GM18505 (cell line): ENCODE measurements around the gene APCDD1.

Experiments used
- ATAC-seq: cut with Tn5 transposase; IDR thresholded peaks from one replicate; pipeline ENCODE4 v1.9.1; 2021; ENCODE audit not compliant: unreplicated experiment
- POLR2A ChIP-seq: IDR thresholded peaks from 4 replicates; pipeline ENCODE4 v1.6.1; 2011; ENCODE audit warnings: borderline replicate concordance; ENCODE audit not compliant: insufficient read depth, insufficient read length; ENCODE audit errors: extremely low read depth

The APCDD1 gene

GRCh38 chr18:10477121-10477862 is 22.9 kb downstream of the APCDD1 start:
- no peak for TF ChIP-seq POLR2A
- ATAC-seq = no peak

GRCh38 chr18:10477863-10478260 is 23.4 kb downstream of the APCDD1 start:
- TF ChIP-seq POLR2A = no peak
- ATAC-seq = no peak

GRCh38 chr18:10481831-10482230 is 27.4 kb downstream of the APCDD1 start:
- TF ChIP-seq POLR2A = no peak
- no peak for ATAC-seq

GRCh38 chr18:10482363-10482984 is 28.0 kb downstream of the APCDD1 start:
- TF ChIP-seq POLR2A = no peak
- ATAC-seq = peak; percentile 11

GRCh38 chr18:10482985-10483949 is 28.8 kb downstream of the APCDD1 start:
- TF ChIP-seq POLR2A = peak; percentile 21
- peak; percentile 84 for ATAC-seq

- ATAC-seq = no peak
- no peak for TF ChIP-seq POLR2A
Measured at GRCh38 chr18:10485475-10485874, 31.0 kb downstream of the APCDD1 start.

GRCh38 chr18:10486362-10486761 is 31.9 kb downstream of the APCDD1 start:
- no peak for ATAC-seq
- no peak for TF ChIP-seq POLR2A

GRCh38 chr18:10487154-10487553 is 32.7 kb downstream of the APCDD1 start:
- no peak for ATAC-seq
- no peak for TF ChIP-seq POLR2A

GRCh38 chr18:10488017-10488416 is 33.6 kb downstream of the APCDD1 start:
- no peak for TF ChIP-seq POLR2A
- no peak for ATAC-seq

GRCh38 chr18:10490401-10491165 is 36.1 kb downstream of the APCDD1 start:
- peak; percentile 94 for ATAC-seq
- no peak for TF ChIP-seq POLR2A

GRCh38 chr18:10495936-10496335 is 41.5 kb downstream of the APCDD1 start:
- no peak for TF ChIP-seq POLR2A
- no peak for ATAC-seq

GRCh38 chr18:10497206-10497749 is 42.8 kb downstream of the APCDD1 start:
- no peak for TF ChIP-seq POLR2A
- ATAC-seq = no peak
